Activated CD4-positive, alpha-beta T cell treated with anti-CD3 and anti-CD28 coated beads, Interleukin-2, amount 50 U/mL, for 16 hours (primary cell): ENCODE data around the gene SCARB1.

Source experiments
- DNase-seq: peaks from one replicate; pipeline ENCODE4 v3.0.0-alpha.2; 2020

Gene SCARB1

GRCh38 chr12:124740691-124741137 lies 123.0 kb downstream of the SCARB1 start:
- DNase-seq, result no peak

- DNase-seq, result no peak
These were observed 123.6 kb downstream of the SCARB1 start for GRCh38 chr12:124739953-124740561.

- DNase-seq, result no peak
These were observed 124.8 kb downstream of the SCARB1 start for GRCh38 chr12:124738636-124739467.

DNA sequence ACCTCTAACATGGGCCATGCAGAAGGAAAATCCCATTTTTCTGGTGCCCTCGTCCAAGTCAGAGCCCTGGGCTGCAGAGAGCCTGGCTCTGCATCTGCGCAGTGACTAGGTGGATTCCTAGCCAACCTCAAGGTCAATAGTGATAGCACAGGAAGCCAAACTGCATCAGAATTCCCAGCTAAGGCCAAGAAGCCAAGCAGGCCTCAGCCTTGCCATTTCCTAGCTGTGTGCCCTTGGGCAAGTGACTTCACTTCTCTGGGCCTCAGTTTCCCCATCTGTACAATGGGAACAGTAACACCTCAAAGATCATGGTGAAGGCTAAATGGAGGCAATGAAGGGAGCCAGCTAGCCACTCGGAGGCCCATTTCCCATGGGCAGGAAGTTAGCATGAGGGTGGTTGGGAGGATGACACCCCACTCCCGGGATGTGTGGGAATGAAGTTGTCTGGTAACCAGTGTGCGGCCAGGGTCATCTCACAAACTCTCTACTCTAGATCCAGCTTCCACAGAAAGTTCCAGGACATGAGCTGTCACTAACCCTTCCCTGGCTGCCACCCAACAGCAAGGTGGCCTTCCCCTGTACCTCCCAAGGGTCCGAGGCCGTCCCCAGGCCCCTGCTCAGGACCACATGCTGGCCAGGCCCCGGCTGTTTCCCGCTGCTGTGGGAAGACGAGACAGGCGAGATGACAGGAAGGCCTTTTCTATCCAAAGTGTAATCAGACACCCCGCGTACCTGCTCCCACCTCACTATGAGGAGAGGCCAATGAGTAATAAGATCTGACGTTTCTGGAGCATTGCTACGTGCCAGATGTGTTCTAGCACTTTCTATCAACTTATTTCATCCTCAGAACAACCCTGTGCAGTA lies 125.7 kb downstream of the SCARB1 start:
- DNase-seq, result no peak

- no peak for DNase-seq
These were observed 126.6 kb downstream of the SCARB1 start for GRCh38 chr12:124737040-124737419.

DNA sequence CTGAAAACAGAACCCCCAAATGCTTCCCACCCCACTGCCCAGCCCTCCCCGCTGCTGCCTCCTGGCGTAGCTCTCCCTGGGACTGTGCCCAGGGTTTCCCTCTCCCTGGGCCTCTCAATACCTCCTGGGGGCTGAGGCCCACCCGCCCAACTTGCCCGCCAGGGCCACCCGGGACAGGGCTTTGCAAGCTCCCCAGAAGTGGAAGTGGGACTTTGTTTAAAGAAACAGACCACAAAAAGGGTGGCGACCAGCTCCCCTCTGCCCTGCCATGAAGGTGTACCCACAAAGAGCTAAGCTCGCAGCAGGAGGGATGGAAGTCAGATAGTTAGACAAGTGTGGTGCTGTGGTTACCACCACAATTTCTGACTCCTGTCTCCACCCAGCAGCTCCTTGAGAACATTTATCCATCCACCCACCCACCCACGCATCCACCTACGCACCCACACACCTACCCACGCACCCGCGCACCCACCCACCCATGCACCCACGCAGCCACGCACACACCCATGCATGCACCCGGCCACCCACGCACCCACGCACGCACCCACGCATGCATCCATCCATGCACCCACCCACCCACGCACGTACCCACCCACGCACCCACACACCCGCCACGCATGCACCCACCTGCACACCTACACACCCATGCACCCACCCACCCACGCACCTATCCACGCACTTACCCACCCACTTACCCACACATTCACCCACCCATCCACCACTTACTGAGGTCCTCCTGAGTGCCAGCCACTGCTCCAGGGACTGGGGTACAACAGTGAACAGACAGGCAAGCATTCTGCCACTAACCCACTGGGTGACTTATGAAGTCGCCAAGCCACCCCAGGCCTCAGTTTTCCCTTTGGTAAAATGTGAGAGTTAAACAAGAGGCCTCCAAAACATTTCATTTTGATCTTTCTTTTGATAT lies 127.3 kb downstream of the SCARB1 start:
- no peak for DNase-seq

- no peak for DNase-seq
These were observed 129.4 kb downstream of the SCARB1 start for GRCh38 chr12:124734224-124734788.

DNA sequence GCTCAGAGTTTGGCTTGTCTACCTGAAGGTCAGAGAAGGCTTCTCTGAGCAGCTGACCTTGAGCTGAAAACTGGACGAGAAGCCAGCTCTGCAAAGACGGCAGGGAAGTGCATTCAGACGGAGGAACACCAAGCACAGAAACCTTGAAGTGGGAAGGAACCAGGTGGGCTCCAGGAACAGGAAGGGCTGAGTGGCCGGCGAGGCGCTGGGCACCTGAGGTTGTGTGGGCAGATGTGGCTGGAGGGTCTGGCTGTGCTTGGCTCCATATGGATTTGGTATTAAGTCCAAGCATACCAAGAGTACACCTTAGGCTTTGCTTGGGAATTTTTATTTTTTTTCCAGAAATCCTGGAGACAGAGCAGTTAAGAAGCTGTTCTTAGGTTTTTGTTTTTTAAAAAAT lies 130.6 kb downstream of the SCARB1 start:
- DNase-seq, result no peak

GRCh38 chr12:124732275-124733075 lies 131.2 kb downstream of the SCARB1 start:
- no peak for DNase-seq

DNA sequence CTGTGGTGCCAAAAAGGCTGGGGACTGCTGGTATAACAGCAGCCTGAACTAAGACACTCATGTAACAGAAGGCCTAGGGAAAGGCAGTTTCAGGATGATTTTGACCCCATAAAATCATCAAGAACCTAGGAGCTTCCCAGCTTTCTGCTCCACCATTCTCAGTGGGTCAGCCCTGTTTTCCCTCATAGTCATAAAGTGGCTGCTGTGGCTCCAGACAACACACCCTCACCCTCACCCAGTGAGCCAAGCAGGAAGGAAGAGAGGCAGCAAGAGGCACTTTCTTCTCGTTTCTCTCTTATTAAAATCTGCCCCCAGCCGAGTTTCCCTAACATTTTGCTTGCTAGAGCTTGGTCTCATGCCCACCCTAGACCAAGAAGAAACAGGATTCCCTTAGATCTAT lies 131.8 kb downstream of the SCARB1 start:
- DNase-seq, result no peak

- no peak for DNase-seq
These were observed 133.2 kb downstream of the SCARB1 start for GRCh38 chr12:124730455-124730932.

- no peak for DNase-seq
These were observed 135.7 kb downstream of the SCARB1 start for GRCh38 chr12:124727922-124728321.

- DNase-seq, result no peak
These were observed 136.3 kb downstream of the SCARB1 start for GRCh38 chr12:124727264-124727800.
